ENCODE measurements around the gene NAT9. TPM values are rescaled to one million over a fixed set of nuclear protein-coding genes. Genes with fewer than 3 reads are reported as not detected.

Gene NAT9
- total and polyA plus RNA-seq, 7 experiments from 2014 or later, result 16.8 to 78.8 (median 53.9) TPM

- no peak for ATAC-seq
- POLR2A ChIA-PET, result interaction anchor here (0.9 to 20.3 kb wide), 8 partner anchors 8 to 123 kb away, joined by 3 to 372 read pairs (median 16); partner anchors contain the start of genes FDXR, NAT9 and RAB37
- Mint-ChIP-seq H3K36me3 (peaks cover 4 to 43% (median 16%) of the 10 kb centered on the region in 5 donors), H3K27ac (peak overlapping the region; percentile 80 to 97 (median 93)), H3K4me3 (peak overlapping the region; percentile 96 to 100 (median 98)), H3K27me3 (no peaks in the 10 kb centered on the region), H3K9me3 (peaks cover 0 to 2% (median 0%) of the 10 kb centered on the region in 11 donors), H3K4me1 (peaks cover 49 to 68% (median 59%) of the 10 kb centered on the region in 7 donors)
- Histone ChIP-seq H3K27me3 (ENCODE audit: control insufficient read depth in 2 of 2, insufficient read depth in 2 of 2, low read length in 2 of 2) (no peaks in the 10 kb centered on the region), H3K36me3 (ENCODE audit: control insufficient read depth in 2 of 3, insufficient read depth in 3 of 3, low read length in 3 of 3) (peaks cover 0 to 29% (median 3%) of the 10 kb centered on the region in 3 experiments), H3K4me1 (ENCODE audit: control insufficient read depth in 2 of 2, insufficient read depth in 2 of 2, low read length in 2 of 2) (peaks cover 51 to 57% of the 10 kb centered on the region in 2 donors), H3K9me3 (ENCODE audit: control insufficient read depth in 2 of 3, low read length in 3 of 3) (no peaks in the 10 kb centered on the region), H3K27ac (ENCODE audit: low read depth, low read length) (peak overlapping the region; percentile 90), H3K4me3 (ENCODE audit: low read length) (peak overlapping the region; percentile 95)
- no peak for DNase-seq
- CTCF ChIA-PET, result interaction anchor here (0.7 to 14.1 kb wide), 7 partner anchors 9 to 112 kb away, joined by 3 to 165 read pairs (median 5); partner anchors contain the start of gene NAT9
- intact Hi-C loops (cut with micrococcal nuclease), result loop anchor here in 1 of 2 donors (10.0 kb wide), 1 partner anchor 545 kb away; the partner anchor contains the start of gene RPL38
Observed at GRCh38 chr17:74750039-74750326, 26.2 kb downstream of the NAT9 start.

- no peak for ATAC-seq
- peaks cover 4 to 47% (median 16%) of the 10 kb centered on the region in 5 donors for H3K36me3 Mint-ChIP-seq
- peak overlapping the region; percentile 96 to 100 (median 98) for H3K4me3 Mint-ChIP-seq
- H3K27me3 Mint-ChIP-seq, result no peaks in the 10 kb centered on the region
- intact Hi-C loops (cut with micrococcal nuclease), result loop anchor here in 1 of 2 donors (5.0 to 10.0 kb wide), 3 partner anchors 435 to 1517 kb away; partner anchors contain the start of genes RPL38 and SUMO2
- Histone ChIP-seq H3K27ac (ENCODE audit: low read depth, low read length) (peak overlapping the region; percentile 90), H3K27me3 (ENCODE audit: control insufficient read depth in 2 of 2, insufficient read depth in 2 of 2, low read length in 2 of 2) (no peaks in the 10 kb centered on the region), H3K9me3 (ENCODE audit: control insufficient read depth in 2 of 3, low read length in 3 of 3) (no peaks in the 10 kb centered on the region), H3K4me3 (ENCODE audit: low read length) (peak overlapping the region; percentile 95), H3K4me1 (ENCODE audit: control insufficient read depth in 2 of 2, insufficient read depth in 2 of 2, low read length in 2 of 2) (peaks cover 52 to 58% of the 10 kb centered on the region in 2 donors), H3K36me3 (ENCODE audit: control insufficient read depth in 2 of 3, insufficient read depth in 3 of 3, low read length in 3 of 3) (peaks cover 0 to 24% (median 3%) of the 10 kb centered on the region in 3 experiments)
- peaks cover 51 to 68% (median 60%) of the 10 kb centered on the region in 7 donors for H3K4me1 Mint-ChIP-seq
- H3K27ac Mint-ChIP-seq, result peak overlapping the region; percentile 80 to 97 (median 93)
- CTCF ChIA-PET, result interaction anchor here (0.7 to 14.1 kb wide), 9 partner anchors 8 to 120 kb away, joined by 3 to 165 read pairs (median 4); partner anchors contain the start of gene NAT9
- DNase-seq, result peak in 3 of 9 donors; percentile 41 to 50 (median 44)
- POLR2A ChIA-PET, result interaction anchor here (0.6 to 20.3 kb wide), 10 partner anchors 8 to 286 kb away, joined by 3 to 372 read pairs (median 4); partner anchors contain the start of genes FDXR, NAT9 and RAB37
- peaks cover 0 to 2% (median 0%) of the 10 kb centered on the region in 11 donors for H3K9me3 Mint-ChIP-seq
Observed at GRCh38 chr17:74749279-74750038, 26.7 kb downstream of the NAT9 start.

- Mint-ChIP-seq H3K27ac (peak within 1 kb of the TSS; percentile 80 to 97 (median 93)), H3K36me3 (peaks cover 4 to 54% (median 17%) of the 10 kb centered on the region in 5 donors), H3K9me3 (peaks cover 0 to 2% (median 0%) of the 10 kb centered on the region in 11 donors), H3K4me3 (peak within 1 kb of the TSS; percentile 96 to 100 (median 98)), H3K27me3 (no peaks in the 10 kb centered on the region), H3K4me1 (peaks cover 54 to 68% (median 62%) of the 10 kb centered on the region in 7 donors)
- peaks cover 54 to 59% of the 10 kb centered on the region in 2 donors for H3K4me1 ChIP-seq (ENCODE audit: control insufficient read depth in 2 of 2, insufficient read depth in 2 of 2, low read length in 2 of 2)
- peak within 1 kb of the TSS; percentile 95 for H3K4me3 ChIP-seq (ENCODE audit: low read length)
- intact Hi-C loops (cut with micrococcal nuclease), result loop anchor here (1.0 to 10.0 kb wide), 9 partner anchors 10 to 1516 kb away; partner anchors contain the start of genes NAT9 (in 2 of the 2) and SUMO2 (in 1 of the 2)
- ChIA-PET CTCF (interaction anchor here (0.8 to 14.1 kb wide), 9 partner anchors 7 to 121 kb away, joined by 3 to 165 read pairs (median 5); partner anchors contain the start of gene NAT9), POLR2A (interaction anchor here (0.6 to 20.3 kb wide), 11 partner anchors 8 to 286 kb away, joined by 3 to 372 read pairs (median 4); partner anchors contain the start of genes FDXR, NAT9 and RAB37)
- H3K27me3 ChIP-seq (ENCODE audit: control insufficient read depth in 2 of 2, insufficient read depth in 2 of 2, low read length in 2 of 2), result no peaks in the 10 kb centered on the region
- ATAC-seq (peak; percentile 95), DNase-seq (peak; percentile 45 to 98 (median 91))
- H3K9me3 ChIP-seq (ENCODE audit: control insufficient read depth in 2 of 3, low read length in 3 of 3), result no peaks in the 10 kb centered on the region
- H3K27ac ChIP-seq (ENCODE audit: low read depth, low read length), result peak within 1 kb of the TSS; percentile 90
- peaks cover 0 to 24% (median 3%) of the 10 kb centered on the region in 3 experiments for H3K36me3 ChIP-seq (ENCODE audit: control insufficient read depth in 2 of 3, insufficient read depth in 3 of 3, low read length in 3 of 3)
Observed at GRCh38 chr17:74748529-74749278, 27.4 kb downstream of the NAT9 start, which contains the start of gene NHERF1. TSS of gene NHERF1 (plus strand) at chr17:74748628. CDS start at chr17:74748847, 219 bp downstream.

GRCh38 chr17:74748279-74748528 is 27.9 kb downstream of the NAT9 start:
- peak overlapping the region; percentile 95 for H3K4me3 ChIP-seq (ENCODE audit: low read length)
- H3K27ac Mint-ChIP-seq, result peak overlapping the region in 3 of 9 donors; percentile 57 to 91 (median 85)

GRCh38 chr17:74746922-74747321 is 29.2 kb downstream of the NAT9 start:
- Histone ChIP-seq H3K4me1 (ENCODE audit: control insufficient read depth in 2 of 2, insufficient read depth in 2 of 2, low read length in 2 of 2) (peaks cover 54 to 58% of the 10 kb centered on the region in 2 donors), H3K9me3 (ENCODE audit: control insufficient read depth in 2 of 3, low read length in 3 of 3) (no peaks in the 10 kb centered on the region), H3K27me3 (ENCODE audit: control insufficient read depth in 2 of 2, insufficient read depth in 2 of 2, low read length in 2 of 2) (no peaks in the 10 kb centered on the region), H3K36me3 (ENCODE audit: control insufficient read depth in 2 of 3, insufficient read depth in 3 of 3, low read length in 3 of 3) (peaks cover 0 to 16% (median 0%) of the 10 kb centered on the region in 3 experiments), H3K27ac (ENCODE audit: low read depth, low read length) (peak overlapping the region; percentile 90), H3K4me3 (ENCODE audit: low read length) (peak overlapping the region; percentile 95)
- Mint-ChIP-seq H3K27me3 (no peaks in the 10 kb centered on the region), H3K4me3 (peak overlapping the region; percentile 69 to 100 (median 81)), H3K36me3 (peaks cover 0 to 50% (median 6%) of the 10 kb centered on the region in 5 donors), H3K27ac (peak overlapping the region; percentile 65 to 95 (median 86)), H3K4me1 (peaks cover 53 to 68% (median 63%) of the 10 kb centered on the region in 7 donors), H3K9me3 (peaks cover 0 to 2% (median 0%) of the 10 kb centered on the region in 11 donors)
- ATAC-seq, result no peak
- ChIA-PET POLR2A (interaction anchor here (0.6 to 20.3 kb wide), 8 partner anchors 8 to 543 kb away, joined by 3 to 372 read pairs (median 6); partner anchors contain the start of genes NAT9 and RAB37), CTCF (interaction anchor here (0.7 to 4.7 kb wide), 12 partner anchors 10 to 748 kb away, joined by 3 to 56 read pairs (median 14); partner anchors contain the start of genes NAT9 and RAB37)
- no peak for DNase-seq
- intact Hi-C loops (cut with micrococcal nuclease), result loop anchor here in 1 of 2 donors (5.0 to 10.0 kb wide), 2 partner anchors 438 to 1515 kb away; partner anchors contain the start of gene SUMO2

More at GRCh38 chr17:74748279-74748528, 27.9 kb downstream of the NAT9 start:
- peaks cover 0 to 24% (median 3%) of the 10 kb centered on the region in 3 experiments for H3K36me3 ChIP-seq (ENCODE audit: control insufficient read depth in 2 of 3, insufficient read depth in 3 of 3, low read length in 3 of 3)
- no peak for ATAC-seq
- POLR2A ChIA-PET, result interaction anchor here (1.1 to 20.3 kb wide), 4 partner anchors 11 to 91 kb away, joined by 3 to 372 read pairs (median 34); partner anchors contain the start of genes NAT9 and RAB37
- no peaks in the 10 kb centered on the region for H3K27me3 Mint-ChIP-seq
- H3K4me1 ChIP-seq (ENCODE audit: control insufficient read depth in 2 of 2, insufficient read depth in 2 of 2, low read length in 2 of 2), result peaks cover 54 to 59% of the 10 kb centered on the region in 2 donors
- peaks cover 0 to 2% (median 0%) of the 10 kb centered on the region in 11 donors for H3K9me3 Mint-ChIP-seq
- intact Hi-C loops (cut with micrococcal nuclease), result loop anchor here (1.0 to 10.0 kb wide), 9 partner anchors 10 to 1516 kb away; partner anchors contain the start of genes NAT9 (in 2 of the 2) and SUMO2 (in 1 of the 2)
- H3K9me3 ChIP-seq (ENCODE audit: control insufficient read depth in 2 of 3, low read length in 3 of 3), result no peaks in the 10 kb centered on the region
- CTCF ChIA-PET, result interaction anchor here (0.7 to 4.7 kb wide), 3 partner anchors 14 to 90 kb away, joined by 5 to 44 read pairs (median 30); no protein-coding TSS in a partner anchor
- H3K27ac ChIP-seq (ENCODE audit: low read depth, low read length), result peak overlapping the region; percentile 90
- peak in 2 of 9 donors; percentile 85 to 91 for DNase-seq
- H3K36me3 Mint-ChIP-seq, result peaks cover 4 to 55% (median 16%) of the 10 kb centered on the region in 5 donors
- no peaks in the 10 kb centered on the region for H3K27me3 ChIP-seq (ENCODE audit: control insufficient read depth in 2 of 2, insufficient read depth in 2 of 2, low read length in 2 of 2)
- H3K4me3 Mint-ChIP-seq, result peak overlapping the region; percentile 69 to 100 (median 92)
- H3K4me1 Mint-ChIP-seq, result peaks cover 54 to 68% (median 63%) of the 10 kb centered on the region in 7 donors
